Glutamatergic neuron (in vitro differentiated cells): Measurements from ENCODE around the gene LIX1L. TPM values are rescaled to one million over a fixed set of nuclear protein-coding genes. Genes with fewer than 3 reads are reported as not detected.

ENCODE experiments used
- DNase-seq: peaks from one replicate; pipeline ENCODE4 v3.0.0; 2022
- H3K27ac Mint-ChIP-seq: one replicate; pipeline ENCODE4 v1.8.0; 2020; ENCODE audit warnings: mild to moderate bottlenecking, mixed read lengths, inconsistent platforms; ENCODE audit not compliant: unreplicated experiment
- H3K27me3 Mint-ChIP-seq: one replicate; pipeline ENCODE4 v1.8.0; 2020; ENCODE audit warnings: mild to moderate bottlenecking, moderate library complexity, mixed read lengths, inconsistent platforms; ENCODE audit not compliant: unreplicated experiment
- H3K36me3 Mint-ChIP-seq: one replicate; pipeline ENCODE4 v1.8.0; 2020; ENCODE audit warnings: mild to moderate bottlenecking, mixed read lengths, inconsistent platforms; ENCODE audit not compliant: unreplicated experiment
- H3K4me1 Mint-ChIP-seq: one replicate; pipeline ENCODE4 v1.8.0; 2020; ENCODE audit warnings: mild to moderate bottlenecking, low read depth, mixed read lengths, inconsistent platforms; ENCODE audit not compliant: unreplicated experiment
- H3K4me3 Mint-ChIP-seq: one replicate; pipeline ENCODE4 v1.8.0; 2020; ENCODE audit warnings: mild to moderate bottlenecking, mixed read lengths, inconsistent platforms; ENCODE audit not compliant: unreplicated experiment
- H3K9me3 Mint-ChIP-seq: one replicate; pipeline ENCODE4 v1.8.0; 2020; ENCODE audit warnings: mild to moderate bottlenecking, moderate library complexity, mixed read lengths, inconsistent platforms; ENCODE audit not compliant: unreplicated experiment
- total RNA-seq: library from RNA; stranded (reverse); fragmentation: NEBNext Ultra II Directional; extraction: Animal tissue kit (Norgen Biotek cat#: 25700); gene quantifications from one replicate; pipeline ENCODE4 v1.2.1, GENCODE V29; 2021; ENCODE audit not compliant: unreplicated experiment
- TF ChIP-seq, protein P1 (sequence below): fragments of 200-600 bp; sonication (generic); IDR thresholded peaks from one replicate; pipeline ENCODE4 v1.5.0; 2021; ENCODE audit not compliant: partially characterized antibody, unreplicated experiment

Gene LIX1L
- total RNA-seq, 1 donor from 2014 or later: 20.3 TPM

DNA sequence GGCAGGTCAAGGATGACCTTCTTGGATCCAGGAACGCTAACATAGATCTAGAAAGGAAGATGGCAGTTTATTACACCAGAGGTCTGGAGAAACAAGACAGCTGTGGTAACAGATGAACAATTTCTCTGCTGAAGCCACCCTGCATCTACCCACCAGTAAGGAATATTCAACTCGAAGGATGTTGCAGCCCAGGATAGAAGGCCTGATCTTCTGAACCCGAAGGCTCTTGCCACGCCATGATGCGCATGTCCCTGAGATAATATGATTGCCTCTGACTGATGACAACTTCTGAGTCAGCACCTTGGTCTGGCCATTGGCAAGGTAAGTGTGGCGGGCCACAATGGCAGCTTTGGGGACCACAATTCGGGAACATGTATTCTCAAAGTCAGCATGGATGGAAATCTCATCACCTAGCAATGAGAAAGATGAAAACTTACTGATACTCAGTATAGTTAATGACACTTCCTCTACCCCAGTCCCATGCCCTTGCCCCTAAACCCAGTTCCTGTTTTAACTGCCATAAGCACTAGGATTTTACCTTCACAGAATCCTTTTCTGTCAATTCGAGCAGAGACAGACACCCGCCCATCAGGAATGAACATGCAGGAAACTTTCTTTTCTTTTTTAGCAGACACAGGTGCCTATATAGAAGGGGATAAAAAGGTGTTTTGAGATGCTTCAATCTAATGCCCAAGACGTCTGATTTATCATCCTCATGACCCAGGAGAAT is 36.7 kb upstream of the LIX1L start:
- Mint-ChIP-seq H3K4me1 (peaks cover 28% of the 10 kb centered on the region), H3K4me3 (peak overlapping the region; percentile 99), H3K9me3 (peaks cover 13% of the 10 kb centered on the region), H3K27ac (peak overlapping the region; percentile 98), H3K27me3 (peaks cover 11% of the 10 kb centered on the region), H3K36me3 (peaks cover 28% of the 10 kb centered on the region)
- TF ChIP-seq, protein P1, sequence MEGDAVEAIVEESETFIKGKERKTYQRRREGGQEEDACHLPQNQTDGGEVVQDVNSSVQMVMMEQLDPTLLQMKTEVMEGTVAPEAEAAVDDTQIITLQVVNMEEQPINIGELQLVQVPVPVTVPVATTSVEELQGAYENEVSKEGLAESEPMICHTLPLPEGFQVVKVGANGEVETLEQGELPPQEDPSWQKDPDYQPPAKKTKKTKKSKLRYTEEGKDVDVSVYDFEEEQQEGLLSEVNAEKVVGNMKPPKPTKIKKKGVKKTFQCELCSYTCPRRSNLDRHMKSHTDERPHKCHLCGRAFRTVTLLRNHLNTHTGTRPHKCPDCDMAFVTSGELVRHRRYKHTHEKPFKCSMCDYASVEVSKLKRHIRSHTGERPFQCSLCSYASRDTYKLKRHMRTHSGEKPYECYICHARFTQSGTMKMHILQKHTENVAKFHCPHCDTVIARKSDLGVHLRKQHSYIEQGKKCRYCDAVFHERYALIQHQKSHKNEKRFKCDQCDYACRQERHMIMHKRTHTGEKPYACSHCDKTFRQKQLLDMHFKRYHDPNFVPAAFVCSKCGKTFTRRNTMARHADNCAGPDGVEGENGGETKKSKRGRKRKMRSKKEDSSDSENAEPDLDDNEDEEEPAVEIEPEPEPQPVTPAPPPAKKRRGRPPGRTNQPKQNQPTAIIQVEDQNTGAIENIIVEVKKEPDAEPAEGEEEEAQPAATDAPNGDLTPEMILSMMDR: no peak
- no peak for DNase-seq

DNA sequence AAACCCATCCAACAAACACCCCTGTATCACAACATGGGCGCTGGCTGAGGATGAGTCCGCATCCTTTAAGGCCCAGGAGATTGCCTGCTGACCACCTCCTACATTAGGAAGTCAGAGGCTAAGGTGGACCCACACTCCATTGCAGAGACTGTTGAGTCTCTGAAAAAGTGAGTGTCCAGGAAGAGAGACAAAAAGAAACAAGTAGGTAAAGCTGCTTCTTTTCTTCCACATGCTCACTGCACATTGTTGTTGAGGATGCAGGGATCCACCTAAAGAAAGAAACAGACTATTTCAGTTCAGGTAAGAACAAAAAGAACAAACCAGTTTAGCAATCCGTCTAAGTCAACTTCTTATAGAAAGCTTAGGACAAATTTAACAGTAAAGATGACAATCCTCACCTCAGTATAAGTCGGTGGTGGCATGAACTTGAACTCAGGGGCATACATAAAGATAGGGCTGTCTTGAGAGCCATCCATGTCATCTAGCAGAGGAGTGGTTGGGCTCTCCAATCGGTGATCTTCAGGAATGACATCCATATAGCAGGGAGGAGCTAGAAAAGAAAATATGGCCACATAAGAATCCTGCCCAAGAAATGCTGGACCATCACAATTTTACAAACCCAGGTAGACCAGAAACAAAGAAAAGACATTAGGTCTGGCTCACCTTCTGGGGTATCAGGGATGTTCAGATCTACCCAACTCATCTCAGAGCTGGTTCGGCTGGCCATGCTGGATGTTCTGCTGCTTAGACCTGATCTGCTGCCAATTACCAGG is 36.0 kb upstream of the LIX1L start:
- Mint-ChIP-seq H3K4me1 (peaks cover 25% of the 10 kb centered on the region), H3K27me3 (peaks cover 11% of the 10 kb centered on the region), H3K27ac (no peak overlapping the region)

DNA sequence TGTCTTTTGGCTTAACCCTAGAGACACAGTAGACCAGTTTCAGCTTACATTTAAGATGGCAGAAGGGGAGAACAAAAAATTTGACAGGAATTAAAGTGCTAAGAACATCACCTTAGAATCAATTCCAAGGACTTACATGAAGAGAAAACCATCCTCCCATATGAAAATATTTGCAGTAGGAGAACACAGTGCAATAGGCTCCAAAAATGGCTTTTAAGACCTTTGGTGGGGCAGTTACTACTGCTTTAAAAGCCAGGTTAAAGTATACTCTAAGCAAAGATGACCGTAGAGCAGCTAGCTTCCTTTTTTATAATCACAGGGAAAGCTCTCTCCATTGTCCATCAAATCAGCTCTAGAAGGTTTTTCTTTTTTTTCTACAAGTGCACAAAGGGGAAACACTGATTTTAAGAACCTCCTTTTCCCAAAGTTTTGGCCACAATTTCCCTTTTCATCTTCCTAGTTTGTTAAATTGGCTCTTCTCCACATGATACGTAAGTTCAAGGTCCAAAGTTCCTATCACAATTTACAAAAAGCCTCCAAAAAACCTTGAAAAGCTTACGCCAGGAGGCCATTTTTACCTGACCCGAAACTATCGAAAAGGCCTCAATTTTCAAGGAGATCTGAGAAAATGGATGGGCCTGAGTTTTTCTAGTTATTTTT is 35.3 kb upstream of the LIX1L start:
- peak overlapping the region; percentile 20 for H3K27ac Mint-ChIP-seq
- peak overlapping the region; percentile 99 for H3K4me3 Mint-ChIP-seq
- H3K4me1 Mint-ChIP-seq: peaks cover 23% of the 10 kb centered on the region
- H3K36me3 Mint-ChIP-seq: peaks cover 28% of the 10 kb centered on the region
- H3K9me3 Mint-ChIP-seq: peaks cover 13% of the 10 kb centered on the region
- H3K27me3 Mint-ChIP-seq: peaks cover 11% of the 10 kb centered on the region
- TF ChIP-seq, protein P1: no peak
- DNase-seq: no peak

More for the DNA sequence above, 36.0 kb upstream of the LIX1L start:
- H3K36me3 Mint-ChIP-seq: peaks cover 28% of the 10 kb centered on the region
- peak overlapping the region; percentile 99 for H3K4me3 Mint-ChIP-seq
- TF ChIP-seq, protein P1: no peak
- peaks cover 13% of the 10 kb centered on the region for H3K9me3 Mint-ChIP-seq
- no peak for DNase-seq

DNA sequence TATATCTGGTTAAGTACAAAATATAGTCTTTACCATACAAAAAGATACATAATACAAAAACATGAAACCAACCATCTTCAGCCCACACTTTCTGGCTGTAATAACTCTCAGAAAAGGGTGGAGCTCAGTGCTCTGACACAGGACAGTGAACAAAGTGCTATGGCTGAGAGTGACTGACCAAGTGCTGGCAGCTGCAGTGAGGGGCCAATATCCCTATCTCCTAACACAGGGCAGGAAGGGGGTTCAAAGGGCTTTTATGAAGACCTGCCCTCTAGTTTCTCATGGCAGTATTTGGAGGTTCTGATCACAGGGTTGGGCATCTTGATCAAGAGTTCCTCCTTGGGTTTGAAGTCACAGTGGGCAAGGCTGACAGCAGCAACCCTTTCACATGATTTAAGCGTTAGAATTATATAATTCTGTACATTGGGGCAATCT is 34.7 kb upstream of the LIX1L start:
- peaks cover 12% of the 10 kb centered on the region for H3K9me3 Mint-ChIP-seq
- no peak for DNase-seq
- H3K27me3 Mint-ChIP-seq: peaks cover 11% of the 10 kb centered on the region
- peaks cover 17% of the 10 kb centered on the region for H3K4me1 Mint-ChIP-seq
- TF ChIP-seq, protein P1: no peak
- peak overlapping the region; percentile 99 for H3K4me3 Mint-ChIP-seq
- H3K36me3 Mint-ChIP-seq: peaks cover 28% of the 10 kb centered on the region
- no peak overlapping the region for H3K27ac Mint-ChIP-seq
